SU-DHL-6 (cell line): ENCODE measurements around the gene AGAP1.

ENCODE experiments used
- H2AFZ ChIP-seq: fragments of 200-600 bp; sonication (generic); 2 replicates; pipeline ENCODE4 v1.6.1; 2014; ENCODE audit warnings: low read depth, mild to moderate bottlenecking, moderate library complexity, mixed read lengths, antibody characterized with exemption, low read length; ENCODE audit not compliant: severe bottlenecking
- H3F3A ChIP-seq: fragments of 200-600 bp; shearing (Covaris generic); 2 replicates; pipeline ENCODE4 v1.6.0; 2016; ENCODE audit warnings: antibody characterized with exemption, mild to moderate bottlenecking; ENCODE audit not compliant: insufficient read depth
- H3K27ac ChIP-seq: fragments of 200-600 bp; sonication (generic); 2 replicates; pipeline ENCODE4 v1.5.1; 2016; ENCODE audit warnings: low read depth, mild to moderate bottlenecking, low read length, moderate library complexity, mixed read lengths
- H3K27me3 ChIP-seq: fragments of 200-600 bp; sonication (generic), shearing (Covaris generic); 2 replicates; pipeline ENCODE4 v1.6.0; 2014; ENCODE audit warnings: mild to moderate bottlenecking, low read length
- H3K36me3 ChIP-seq: fragments of 200-600 bp; sonication (generic); 2 replicates; pipeline ENCODE4 v1.6.1; 2014; ENCODE audit warnings: mild to moderate bottlenecking, low read length, mixed read lengths
- H3K4me2 ChIP-seq: fragments of 300-600, 200-600 bp; shearing (Covaris generic), sonication (generic); 2 replicates; pipeline ENCODE4 v1.6.0; 2014; ENCODE audit warnings: low read length, low read depth, mild to moderate bottlenecking; ENCODE audit not compliant: poor library complexity, severe bottlenecking
- H3K4me3 ChIP-seq: fragments of 200-600 bp; sonication (generic); 2 replicates; pipeline ENCODE4 v1.5.1; 2014; ENCODE audit warnings: antibody characterized with exemption, low read length, mild to moderate bottlenecking, mixed read lengths; ENCODE audit not compliant: insufficient read depth, poor library complexity, severe bottlenecking
- H3K79me2 ChIP-seq: fragments of 200-600 bp; sonication (generic); 2 replicates; pipeline ENCODE4 v1.6.1; 2014; ENCODE audit warnings: mild to moderate bottlenecking, low read length, moderate library complexity; ENCODE audit not compliant: insufficient read depth
- H3K9ac ChIP-seq: fragments of 200-600 bp; sonication (generic); 2 replicates; pipeline ENCODE4 v1.7.0; 2014; ENCODE audit warnings: mild to moderate bottlenecking, low read length
- H3K9me2 ChIP-seq: fragments of 200-600 bp; sonication (generic); replicated peaks from 2 replicates; pipeline ENCODE4 v1.6.1; 2014; ENCODE audit warnings: low read length; ENCODE audit not compliant: insufficient read depth
- H3K9me3 ChIP-seq: fragments of 200-600 bp; sonication (generic); 2 replicates; pipeline ENCODE4 v1.6.1; 2014; ENCODE audit warnings: low read length, mixed read lengths; ENCODE audit not compliant: insufficient read depth
- H4K20me1 ChIP-seq: fragments of 200-600 bp; sonication (generic); 2 replicates; pipeline ENCODE4 v1.6.1; 2014; ENCODE audit warnings: low read depth, mild to moderate bottlenecking, antibody characterized with exemption, low read length, moderate library complexity, mixed read lengths
- EZH2phosphoT487 ChIP-seq: fragments of 200-600 bp; sonication (generic), shearing (Covaris generic); conservative IDR thresholded peaks from 2 replicates; pipeline ENCODE4 v1.6.1; 2018; ENCODE audit warnings: mild to moderate bottlenecking, antibody characterized with exemption, low read length, moderate library complexity, mixed read lengths
- TF ChIP-seq, protein P1 (sequence below): fragments of 200-600 bp; sonication (generic); IDR thresholded peaks from one replicate; pipeline ENCODE4 v1.5.1; 2017; ENCODE audit warnings: antibody characterized with exemption, mild to moderate bottlenecking, low read length, moderate library complexity; ENCODE audit not compliant: insufficient read depth, poor library complexity, severe bottlenecking

The AGAP1 gene

DNA sequence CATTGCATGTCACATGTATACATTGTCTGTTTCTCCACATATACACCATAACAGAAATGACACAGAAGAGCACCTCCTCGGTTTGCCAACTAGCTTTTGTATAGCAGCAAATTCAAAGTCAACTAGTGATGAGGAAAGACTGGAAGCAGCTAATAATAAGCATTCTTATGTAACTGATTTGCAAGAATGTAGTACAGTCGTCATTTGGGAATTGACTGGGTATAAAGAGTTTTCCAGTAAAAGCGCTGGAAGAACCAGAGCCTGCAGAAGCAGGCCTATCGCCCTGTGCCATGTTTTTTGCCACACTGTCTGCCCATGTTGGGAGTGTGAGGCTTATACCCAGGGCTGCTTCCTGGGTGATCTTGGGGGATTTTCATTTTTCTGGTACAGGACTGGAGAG is 363.8 kb downstream of the AGAP1 start:
- H3K79me2 ChIP-seq, result no peaks in the 10 kb centered on the region
- no peak overlapping the region for H2AFZ ChIP-seq
- no peak overlapping the region for H3K4me3 ChIP-seq
- H3F3A ChIP-seq, result no peaks in the 10 kb centered on the region
- no peak overlapping the region for H3K9ac ChIP-seq
- H3K27ac ChIP-seq, result no peak overlapping the region
- H3K9me2 ChIP-seq, result no peaks in the 10 kb centered on the region
- no peaks in the 10 kb centered on the region for H3K9me3 ChIP-seq
- TF ChIP-seq EZH2phosphoT487, result no peak
- TF ChIP-seq, protein P1, sequence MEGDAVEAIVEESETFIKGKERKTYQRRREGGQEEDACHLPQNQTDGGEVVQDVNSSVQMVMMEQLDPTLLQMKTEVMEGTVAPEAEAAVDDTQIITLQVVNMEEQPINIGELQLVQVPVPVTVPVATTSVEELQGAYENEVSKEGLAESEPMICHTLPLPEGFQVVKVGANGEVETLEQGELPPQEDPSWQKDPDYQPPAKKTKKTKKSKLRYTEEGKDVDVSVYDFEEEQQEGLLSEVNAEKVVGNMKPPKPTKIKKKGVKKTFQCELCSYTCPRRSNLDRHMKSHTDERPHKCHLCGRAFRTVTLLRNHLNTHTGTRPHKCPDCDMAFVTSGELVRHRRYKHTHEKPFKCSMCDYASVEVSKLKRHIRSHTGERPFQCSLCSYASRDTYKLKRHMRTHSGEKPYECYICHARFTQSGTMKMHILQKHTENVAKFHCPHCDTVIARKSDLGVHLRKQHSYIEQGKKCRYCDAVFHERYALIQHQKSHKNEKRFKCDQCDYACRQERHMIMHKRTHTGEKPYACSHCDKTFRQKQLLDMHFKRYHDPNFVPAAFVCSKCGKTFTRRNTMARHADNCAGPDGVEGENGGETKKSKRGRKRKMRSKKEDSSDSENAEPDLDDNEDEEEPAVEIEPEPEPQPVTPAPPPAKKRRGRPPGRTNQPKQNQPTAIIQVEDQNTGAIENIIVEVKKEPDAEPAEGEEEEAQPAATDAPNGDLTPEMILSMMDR, result no peak
- H4K20me1 ChIP-seq, result no peaks in the 10 kb centered on the region
- no peak overlapping the region for H3K4me2 ChIP-seq
- H3K27me3 ChIP-seq, result no peaks in the 10 kb centered on the region
- no peaks in the 10 kb centered on the region for H3K36me3 ChIP-seq

DNA sequence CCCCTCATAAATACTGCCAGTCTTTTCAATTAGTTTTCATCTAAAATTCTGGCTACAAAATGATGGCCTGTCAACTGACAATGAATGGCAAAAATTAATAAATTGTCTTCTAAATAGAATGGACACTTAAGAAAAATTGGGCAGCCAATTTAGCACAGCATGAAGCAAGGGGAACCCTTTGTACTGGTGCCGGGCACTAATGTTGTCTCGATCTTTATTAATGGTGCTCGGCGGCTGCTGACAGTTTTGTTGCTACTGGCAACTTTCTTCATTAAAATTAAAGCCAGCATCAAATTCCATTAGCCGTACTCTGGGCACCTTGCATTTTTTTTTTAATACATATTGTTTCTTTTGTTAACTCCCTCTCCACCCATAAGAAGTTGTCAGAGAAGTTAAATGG is 365.0 kb downstream of the AGAP1 start:
- no peaks in the 10 kb centered on the region for H3K27me3 ChIP-seq
- H3K36me3 ChIP-seq, result no peaks in the 10 kb centered on the region
- H3K9me3 ChIP-seq, result no peaks in the 10 kb centered on the region
- H3K4me2 ChIP-seq, result no peak overlapping the region
- no peaks in the 10 kb centered on the region for H3F3A ChIP-seq
- H3K9me2 ChIP-seq, result no peaks in the 10 kb centered on the region
- H3K79me2 ChIP-seq, result no peaks in the 10 kb centered on the region
- H4K20me1 ChIP-seq, result no peaks in the 10 kb centered on the region
- no peak overlapping the region for H3K4me3 ChIP-seq
- no peak overlapping the region for H3K9ac ChIP-seq
- H2AFZ ChIP-seq, result no peak overlapping the region
- no peak overlapping the region for H3K27ac ChIP-seq
- TF ChIP-seq EZH2phosphoT487, result no peak
- TF ChIP-seq, protein P1, result no peak

DNA sequence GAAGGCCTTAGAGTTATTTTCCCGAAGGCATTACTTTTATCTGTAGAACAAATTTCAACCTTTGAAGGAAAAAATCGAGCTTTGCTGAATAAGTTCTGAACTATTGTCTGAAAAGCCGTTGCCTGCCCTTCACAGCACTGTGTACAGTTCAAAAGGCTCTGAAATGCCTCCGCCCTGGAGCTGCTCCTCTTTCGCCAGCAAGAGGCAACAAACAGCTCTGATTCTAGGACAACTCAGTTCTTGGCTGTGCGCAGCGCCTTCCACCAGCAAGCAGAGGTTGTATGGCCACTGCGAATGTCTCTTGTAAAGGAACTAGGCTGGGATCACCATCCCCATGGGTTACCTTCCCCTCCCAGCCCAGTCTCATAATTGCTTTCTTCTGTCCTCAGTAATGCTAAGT is 365.8 kb downstream of the AGAP1 start:
- H3K9me2 ChIP-seq, result no peaks in the 10 kb centered on the region
- no peaks in the 10 kb centered on the region for H3K79me2 ChIP-seq
- H3K9me3 ChIP-seq, result no peaks in the 10 kb centered on the region
- H3F3A ChIP-seq, result no peaks in the 10 kb centered on the region
- no peaks in the 10 kb centered on the region for H3K36me3 ChIP-seq
- TF ChIP-seq EZH2phosphoT487, result no peak
- TF ChIP-seq, protein P1, result no peak
- no peak overlapping the region for H3K4me3 ChIP-seq
- H3K27me3 ChIP-seq, result no peaks in the 10 kb centered on the region
- no peaks in the 10 kb centered on the region for H4K20me1 ChIP-seq
- no peak overlapping the region for H3K27ac ChIP-seq
- H3K9ac ChIP-seq, result no peak overlapping the region
- H3K4me2 ChIP-seq, result no peak overlapping the region
- no peak overlapping the region for H2AFZ ChIP-seq
